Neuronal stem cell (in vitro differentiated cells): ENCODE results near the gene PDSS1.

Experiments
- DNase-seq: peaks from one replicate; pipeline ENCODE4 v3.0.0-alpha.2; 2013; ENCODE audit warnings: low spot score
- H2AFZ ChIP-seq: one replicate; pipeline ENCODE4 v1.6.1; 2013; ENCODE audit warnings: mild to moderate bottlenecking, low read length, inconsistent platforms
- H2AK5ac ChIP-seq: 2 replicates; pipeline ENCODE4 v1.6.1; 2013; ENCODE audit warnings: low read depth, mild to moderate bottlenecking, inconsistent platforms, low read length, moderate library complexity, mixed read lengths
- H2BK120ac ChIP-seq: 2 replicates; pipeline ENCODE4 v1.6.1; 2013; ENCODE audit warnings: low read depth, mild to moderate bottlenecking, inconsistent platforms, low read length, moderate library complexity, mixed read lengths
- H2BK12ac ChIP-seq: one replicate; pipeline ENCODE4 v1.6.1; 2013; ENCODE audit warnings: low read length, inconsistent platforms
- H2BK15ac ChIP-seq: 2 replicates; pipeline ENCODE4 v1.6.1; 2013; ENCODE audit warnings: mild to moderate bottlenecking, low read length, inconsistent platforms, mixed read lengths
- H2BK5ac ChIP-seq: one replicate; pipeline ENCODE4 v1.6.1; 2013; ENCODE audit warnings: inconsistent platforms, mild to moderate bottlenecking, low read length, moderate library complexity
- H3K14ac ChIP-seq: one replicate; pipeline ENCODE4 v1.6.1; 2013; ENCODE audit warnings: low read length, inconsistent platforms
- H3K18ac ChIP-seq: 2 replicates; pipeline ENCODE4 v1.6.1; 2013; ENCODE audit warnings: low read length, inconsistent platforms
- H3K23ac ChIP-seq: 2 replicates; pipeline ENCODE4 v1.6.1; 2013; ENCODE audit warnings: low read depth, mild to moderate bottlenecking, mixed read lengths, low read length, inconsistent platforms; ENCODE audit not compliant: poor library complexity
- H3K27ac ChIP-seq: replicated peaks from 3 replicates; pipeline ENCODE4 v1.5.1; 2013; ENCODE audit warnings: low read length, inconsistent platforms
- H3K27me3 ChIP-seq, 3 experiments: 2 replicates each; pipeline ENCODE4 v1.6.1; 2013; ENCODE audit warnings: low read length in 3 of 3, mild to moderate bottlenecking in 2 of 3, inconsistent platforms in 1 of 3, low read depth in 1 of 3, mixed read lengths in 1 of 3, moderate library complexity in 1 of 3; ENCODE audit not compliant: control insufficient read depth in 3 of 3, insufficient read depth in 3 of 3
- H3K36me3 ChIP-seq, 2 donors: replicated peaks in 1 of 2; 2 replicates each; pipeline ENCODE4 v1.6.1; 2013; ENCODE audit warnings: low read length in 2 of 2; ENCODE audit not compliant: control insufficient read depth in 2 of 2, insufficient read depth in 2 of 2
- H3K4ac ChIP-seq: 2 replicates; pipeline ENCODE4 v1.6.1; 2013; ENCODE audit warnings: inconsistent platforms, mild to moderate bottlenecking, low read length, moderate library complexity
- H3K4me1 ChIP-seq, 2 donors: 1 replicate in 1 of 2; 2 replicates in 1 of 2; pipeline ENCODE4 v1.6.1; 2013; ENCODE audit warnings: low read length in 2 of 2, low read depth in 1 of 2; ENCODE audit not compliant: control insufficient read depth in 2 of 2, insufficient read depth in 1 of 2
- H3K4me2 ChIP-seq: one replicate; pipeline ENCODE4 v1.6.1; 2013; ENCODE audit warnings: mild to moderate bottlenecking, low read length, inconsistent platforms; ENCODE audit not compliant: insufficient read depth, poor library complexity, severe bottlenecking
- H3K4me3 ChIP-seq, 2 donors: 2 replicates each; pipeline ENCODE4 v1.5.1; 2013; ENCODE audit warnings: low read length in 2 of 2, mild to moderate bottlenecking in 2 of 2, inconsistent platforms in 1 of 2, moderate library complexity in 1 of 2
- H3K79me1 ChIP-seq: one replicate; pipeline ENCODE4 v1.6.1; 2013; ENCODE audit warnings: low read depth, mild to moderate bottlenecking, inconsistent platforms, low read length, moderate library complexity
- H3K9ac ChIP-seq: one replicate; pipeline ENCODE4 v1.6.1; 2013; ENCODE audit warnings: mild to moderate bottlenecking, low read depth, low read length, inconsistent platforms; ENCODE audit not compliant: poor library complexity
- H3K9me3 ChIP-seq, 2 donors: replicated peaks in 1 of 2; 2 replicates each; pipeline versions ENCODE3 to v1.6.1; 2013; ENCODE audit warnings: low read length in 2 of 2, mild to moderate bottlenecking in 2 of 2, inconsistent platforms in 1 of 2, low read depth in 1 of 2, mixed read lengths in 1 of 2, moderate library complexity in 1 of 2; ENCODE audit not compliant: control insufficient read depth in 2 of 2, insufficient read depth in 1 of 2
- H4K8ac ChIP-seq: one replicate; pipeline ENCODE4 v1.6.1; 2013; ENCODE audit warnings: low read depth, mild to moderate bottlenecking, inconsistent platforms, low read length, moderate library complexity
- H4K91ac ChIP-seq: one replicate; pipeline ENCODE4 v1.6.1; 2013; ENCODE audit warnings: low read length, low read depth, mild to moderate bottlenecking, inconsistent platforms; ENCODE audit not compliant: poor library complexity
- WGBS, 2 donors: extraction: QIAGEN DNeasy Blood & Tissue Kit; methylation state at CpG; one replicate each; pipeline ENCODE4 v1.1.7; 2013; ENCODE audit warnings: missing lambda C conversion rate in 2 of 2, mixed read lengths in 1 of 2; ENCODE audit not compliant: insufficient read length in 2 of 2, insufficient replicate concordance in 1 of 2; ENCODE audit errors: extremely low coverage in 2 of 2; 5-methylcytosine and 5-hydroxymethylcytosine counted together

The PDSS1 gene

GRCh38 chr10:26714415-26715136, 17.1 kb downstream of the PDSS1 start:
- no peak overlapping the region for H3K18ac ChIP-seq
- WGBS, 2 donors, result no CpG with 5 or more reads among the region's 1 CpG
- H3K27me3 ChIP-seq, result no peaks in the 10 kb centered on the region

GRCh38 chr10:26715137-26715487, 17.6 kb downstream of the PDSS1 start:
- Histone ChIP-seq H3K27me3 (no peaks in the 10 kb centered on the region), H3K9ac (no peak overlapping the region), H3K18ac (no peak overlapping the region), H3K4me3 (no peak overlapping the region), H3K4ac (no peak overlapping the region), H3K9me3 (no peaks in the 10 kb centered on the region), H2BK5ac (no peak overlapping the region), H2BK15ac (no peak overlapping the region), H2AFZ (no peak overlapping the region), H3K23ac (no peak overlapping the region), H2AK5ac (no peak overlapping the region), H2BK12ac (no peak overlapping the region), H3K36me3 (peaks cover 2 to 60% of the 10 kb centered on the region in 2 donors), H2BK120ac (no peak overlapping the region), H3K14ac (no peak overlapping the region), H3K79me1 (no peaks in the 10 kb centered on the region), H3K4me2 (no peak overlapping the region), H4K91ac (no peak overlapping the region), H4K8ac (no peak overlapping the region), H3K27ac (no peak overlapping the region), H3K4me1 (no peaks in the 10 kb centered on the region)
- no peak for DNase-seq
- WGBS, 2 donors, result no CpG with 5 or more reads among the region's 2 CpGs

More at GRCh38 chr10:26714415-26715136, 17.1 kb downstream of the PDSS1 start:
- H3K79me1 ChIP-seq, result no peaks in the 10 kb centered on the region
- no peak overlapping the region for H4K91ac ChIP-seq
- no peak overlapping the region for H2AFZ ChIP-seq
- no peak overlapping the region for H3K23ac ChIP-seq
- H3K9me3 ChIP-seq, result no peaks in the 10 kb centered on the region
- H3K4me3 ChIP-seq, result no peak overlapping the region
- no peaks in the 10 kb centered on the region for H3K4me1 ChIP-seq
- no peak overlapping the region for H2BK5ac ChIP-seq
- H3K27ac ChIP-seq, result no peak overlapping the region
- H2AK5ac ChIP-seq, result no peak overlapping the region
- no peak for DNase-seq
- no peak overlapping the region for H3K14ac ChIP-seq
- H2BK15ac ChIP-seq, result no peak overlapping the region
- no peak overlapping the region for H2BK12ac ChIP-seq
- H3K4me2 ChIP-seq, result no peak overlapping the region
- no peak overlapping the region for H2BK120ac ChIP-seq
- H3K4ac ChIP-seq, result no peak overlapping the region
- no peak overlapping the region for H3K9ac ChIP-seq
- peaks cover 2 to 56% of the 10 kb centered on the region in 2 donors for H3K36me3 ChIP-seq
- no peak overlapping the region for H4K8ac ChIP-seq

DNA sequence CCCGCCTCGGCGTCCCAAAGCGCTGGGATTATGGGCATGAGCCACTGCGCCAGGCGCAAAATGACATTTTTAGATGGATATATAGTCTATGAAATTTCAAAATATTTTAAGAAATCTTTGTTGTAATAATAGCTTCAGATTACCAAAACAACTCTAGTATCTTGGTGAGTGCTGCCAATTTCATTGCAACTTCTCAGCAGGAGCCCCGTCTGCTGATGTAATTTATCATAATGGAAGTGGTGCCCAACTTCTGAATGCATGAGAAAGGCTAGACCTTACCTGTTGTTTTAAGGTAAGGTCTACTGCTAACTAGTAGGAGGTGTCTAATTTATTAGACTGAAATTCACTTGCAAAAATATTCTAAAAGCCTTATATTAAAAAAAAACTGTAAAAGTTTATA, 20.0 kb downstream of the PDSS1 start:
- Histone ChIP-seq H3K23ac (no peak overlapping the region), H3K4me2 (no peak overlapping the region), H3K36me3 (peaks cover 6 to 82% of the 10 kb centered on the region in 2 donors), H3K14ac (no peak overlapping the region), H2BK120ac (no peak overlapping the region), H2BK12ac (no peak overlapping the region), H2BK5ac (no peak overlapping the region), H4K8ac (no peak overlapping the region), H2AFZ (no peak overlapping the region), H3K27ac (no peak overlapping the region), H3K79me1 (peaks cover 4% of the 10 kb centered on the region), H3K18ac (no peak overlapping the region), H3K4ac (no peak overlapping the region), H3K9me3 (no peaks in the 10 kb centered on the region), H4K91ac (no peak overlapping the region), H3K27me3 (no peaks in the 10 kb centered on the region), H3K4me1 (no peaks in the 10 kb centered on the region), H3K4me3 (no peak overlapping the region), H3K9ac (no peak overlapping the region), H2BK15ac (no peak overlapping the region), H2AK5ac (no peak overlapping the region)
- DNase-seq, result no peak
- WGBS, 2 donors, result no CpG with 5 or more reads among the region's 7 CpGs

GRCh38 chr10:26721561-26721960, 24.1 kb downstream of the PDSS1 start:
- H3K36me3 ChIP-seq, result peaks cover 7 to 95% of the 10 kb centered on the region in 2 donors
- no peak overlapping the region for H3K4me3 ChIP-seq

More at GRCh38 chr10:26721561-26721960, 24.1 kb downstream of the PDSS1 start:
- no peak for DNase-seq
- no peak overlapping the region for H4K8ac ChIP-seq
- no peak overlapping the region for H3K14ac ChIP-seq
- no peak overlapping the region for H2AFZ ChIP-seq
- H3K9ac ChIP-seq, result no peak overlapping the region
- H3K4me1 ChIP-seq, result no peaks in the 10 kb centered on the region
- no peak overlapping the region for H2BK12ac ChIP-seq
- peaks cover 4% of the 10 kb centered on the region for H3K79me1 ChIP-seq
- H2AK5ac ChIP-seq, result no peak overlapping the region
- no peak overlapping the region for H3K4me2 ChIP-seq
- H3K27me3 ChIP-seq, result no peaks in the 10 kb centered on the region
- H2BK15ac ChIP-seq, result no peak overlapping the region
- no peak overlapping the region for H2BK5ac ChIP-seq
- no CpG with 5 or more reads among the region's 7 CpGs for WGBS, 2 donors
- no peak overlapping the region for H2BK120ac ChIP-seq
- H4K91ac ChIP-seq, result no peak overlapping the region
- no peaks in the 10 kb centered on the region for H3K9me3 ChIP-seq
- no peak overlapping the region for H3K18ac ChIP-seq
- no peak overlapping the region for H3K4ac ChIP-seq
- H3K23ac ChIP-seq, result no peak overlapping the region
- H3K27ac ChIP-seq, result no peak overlapping the region
